Mucosa of gallbladder (tissue), 1 donor: ENCODE results near the gene HNRNPR. TPM values are rescaled to one million over a fixed set of nuclear protein-coding genes. Genes with fewer than 3 reads are reported as not detected.
A peak's percentile ranks its signal among the peaks of the same experiment; 100 is the strongest.
"Not testable (repeated sequence)": the region's sequence is repeated elsewhere in the genome, so short reads cannot be mapped to it uniquely, and the experiment has no call there.

Source experiments
- DNase-seq: peaks from one replicate; pipeline ENCODE4 v3.0.0-alpha.2; 2020; ENCODE audit warnings: low spot score
- total RNA-seq: library from RNA; stranded (reverse); gene quantifications from one replicate; pipeline ENCODE4 v1.2.1, GENCODE V29; 2021
- donor health status: DM: no; HTN: no; CAD: no.

The HNRNPR gene
- 83.3 TPM for total RNA-seq

DNA sequence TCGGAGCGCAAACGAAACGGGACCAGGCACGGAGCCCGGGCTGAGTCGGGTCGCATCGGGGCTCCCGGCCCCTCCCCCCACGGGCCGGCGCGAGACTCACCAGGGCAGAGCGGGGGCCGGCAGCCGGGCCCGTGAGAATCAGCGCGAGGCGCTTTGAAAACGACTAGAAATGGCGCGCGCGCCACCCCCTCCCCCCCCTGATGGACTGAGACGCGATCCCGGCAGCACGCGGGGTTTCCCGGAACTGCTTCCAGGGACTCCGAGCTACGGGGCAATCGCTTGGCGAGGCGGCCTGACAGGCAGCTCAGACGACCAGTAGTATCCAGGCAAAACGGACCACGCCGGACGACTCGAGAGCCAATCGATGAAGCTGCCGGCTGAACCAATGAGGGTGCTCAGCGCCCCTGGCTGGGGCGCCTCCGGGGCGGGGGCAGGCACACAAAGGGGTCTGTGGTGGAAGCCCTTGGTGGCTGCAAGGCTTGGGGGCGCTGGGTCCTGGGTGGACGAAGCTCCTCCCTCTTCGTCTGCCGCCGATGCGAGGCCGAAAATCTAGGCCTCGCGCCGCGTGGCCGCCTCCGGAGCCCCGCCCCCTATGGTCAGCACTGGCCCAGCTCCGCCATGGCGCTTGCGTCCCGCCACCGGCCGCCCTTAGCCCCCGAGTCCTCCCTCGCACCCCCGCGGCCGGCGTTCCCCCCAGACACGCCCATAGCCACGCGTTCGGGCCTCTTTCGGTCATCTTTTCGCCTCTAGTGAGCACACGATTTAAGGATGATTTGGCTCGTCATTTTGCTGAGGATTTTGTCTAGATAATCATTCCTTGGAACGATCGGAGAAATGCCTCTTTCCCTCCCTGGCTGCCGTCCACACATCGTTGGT, at the start of gene HNRNPR:
HNRNPR (minus strand) TSS at position 174 of the 876 bp plus-strand sequence. CDS start 3,276 bp downstream, outside the sequence.
- DNase-seq = peak; percentile 100

- no peak for DNase-seq
Observed at GRCh38 chr1:23393706-23394105, 49.6 kb upstream of the HNRNPR start.

GRCh38 chr1:23392125-23392855, 48.2 kb upstream of the HNRNPR start:
- DNase-seq = no peak

- no peak for DNase-seq
Observed at GRCh38 chr1:23389837-23390321, 45.8 kb upstream of the HNRNPR start.

GRCh38 chr1:23387494-23387893, 43.4 kb upstream of the HNRNPR start:
- DNase-seq = no peak

- no peak for DNase-seq
Observed at GRCh38 chr1:23385119-23385621, 41.1 kb upstream of the HNRNPR start.

DNA sequence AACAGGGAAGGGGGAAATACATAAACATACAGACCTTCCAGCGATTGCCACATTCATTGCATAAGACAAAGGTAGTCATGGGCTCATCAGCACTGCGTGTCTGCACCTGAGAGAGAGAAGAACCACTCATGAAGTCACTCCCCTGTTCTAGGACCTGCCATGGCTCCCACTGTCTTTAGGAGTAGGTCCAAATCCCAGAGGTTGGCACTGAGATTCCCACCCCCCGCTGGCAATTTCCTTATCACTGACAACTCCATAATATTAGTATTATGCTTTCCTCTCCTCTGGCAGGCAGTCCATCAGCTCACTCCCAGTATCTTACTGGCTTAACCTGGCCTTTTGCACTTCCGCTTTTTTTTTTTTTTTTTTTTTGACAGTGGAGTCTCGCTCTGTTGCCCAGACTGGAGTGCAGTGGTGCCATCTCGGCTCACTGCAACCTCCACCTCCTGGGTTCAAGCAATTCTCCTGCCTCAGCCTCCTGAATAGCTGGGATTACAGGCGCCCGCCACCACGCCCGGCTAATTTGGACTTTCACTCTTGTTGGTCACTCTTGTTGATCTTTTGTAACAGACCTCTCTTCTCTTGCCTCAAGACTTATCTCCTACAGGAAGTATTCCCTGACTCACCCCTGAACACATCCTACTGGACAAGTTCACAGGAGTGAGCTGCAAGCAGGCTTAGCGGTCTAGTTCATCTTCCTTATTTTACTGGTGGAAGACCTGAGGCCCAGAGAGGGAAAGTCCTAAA, 40.4 kb upstream of the HNRNPR start:
- no peak for DNase-seq

DNA sequence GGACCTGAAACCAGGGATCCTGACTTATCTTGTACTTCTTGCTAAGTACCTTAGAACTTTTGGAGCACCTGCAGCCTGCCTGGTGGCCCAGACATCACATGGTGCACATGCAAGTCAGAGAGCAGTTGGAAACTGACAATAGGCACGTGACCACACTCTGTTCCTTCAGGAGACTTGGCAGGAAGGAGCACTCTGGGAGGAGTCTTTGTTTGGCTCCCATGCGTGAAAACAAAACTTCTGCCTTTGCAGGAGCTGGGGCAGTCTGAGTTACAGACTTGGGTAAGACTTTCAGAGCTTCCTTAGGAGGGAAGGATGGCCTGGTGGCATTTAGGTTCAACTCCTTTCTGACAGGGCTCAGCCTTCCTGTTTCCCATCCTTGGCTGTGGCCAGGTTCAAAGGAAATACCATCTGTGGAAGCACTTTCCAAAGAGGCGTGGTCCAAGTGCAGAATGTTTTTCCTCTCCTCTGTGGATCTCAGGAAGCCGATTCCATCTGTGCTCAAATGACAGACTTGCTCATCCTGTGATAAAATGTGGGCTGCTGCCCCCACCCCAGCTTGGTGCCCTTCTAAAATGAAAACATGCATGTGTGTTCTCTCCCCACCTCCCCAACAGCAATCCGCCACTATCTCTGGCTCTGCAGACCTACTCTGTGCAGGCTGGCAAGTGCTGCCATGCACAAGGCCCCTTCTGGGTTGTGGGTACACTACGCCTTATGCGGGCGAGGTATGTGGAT, 39.7 kb upstream of the HNRNPR start:
- no peak for DNase-seq

- no peak for DNase-seq
Observed at GRCh38 chr1:23381233-23381885, 37.3 kb upstream of the HNRNPR start.

- DNase-seq = no peak
Observed at GRCh38 chr1:23380719-23381118, 36.6 kb upstream of the HNRNPR start.

- DNase-seq = not testable (repeated sequence)
Observed at GRCh38 chr1:23380236-23380635, 36.2 kb upstream of the HNRNPR start.

GRCh38 chr1:23376890-23377811, 33.1 kb upstream of the HNRNPR start:
- peak; percentile 44 for DNase-seq

- not testable (repeated sequence) for DNase-seq
Observed at GRCh38 chr1:23374079-23374735, 30.1 kb upstream of the HNRNPR start.

GRCh38 chr1:23371987-23372880, 28.1 kb upstream of the HNRNPR start:
- no peak for DNase-seq

DNA sequence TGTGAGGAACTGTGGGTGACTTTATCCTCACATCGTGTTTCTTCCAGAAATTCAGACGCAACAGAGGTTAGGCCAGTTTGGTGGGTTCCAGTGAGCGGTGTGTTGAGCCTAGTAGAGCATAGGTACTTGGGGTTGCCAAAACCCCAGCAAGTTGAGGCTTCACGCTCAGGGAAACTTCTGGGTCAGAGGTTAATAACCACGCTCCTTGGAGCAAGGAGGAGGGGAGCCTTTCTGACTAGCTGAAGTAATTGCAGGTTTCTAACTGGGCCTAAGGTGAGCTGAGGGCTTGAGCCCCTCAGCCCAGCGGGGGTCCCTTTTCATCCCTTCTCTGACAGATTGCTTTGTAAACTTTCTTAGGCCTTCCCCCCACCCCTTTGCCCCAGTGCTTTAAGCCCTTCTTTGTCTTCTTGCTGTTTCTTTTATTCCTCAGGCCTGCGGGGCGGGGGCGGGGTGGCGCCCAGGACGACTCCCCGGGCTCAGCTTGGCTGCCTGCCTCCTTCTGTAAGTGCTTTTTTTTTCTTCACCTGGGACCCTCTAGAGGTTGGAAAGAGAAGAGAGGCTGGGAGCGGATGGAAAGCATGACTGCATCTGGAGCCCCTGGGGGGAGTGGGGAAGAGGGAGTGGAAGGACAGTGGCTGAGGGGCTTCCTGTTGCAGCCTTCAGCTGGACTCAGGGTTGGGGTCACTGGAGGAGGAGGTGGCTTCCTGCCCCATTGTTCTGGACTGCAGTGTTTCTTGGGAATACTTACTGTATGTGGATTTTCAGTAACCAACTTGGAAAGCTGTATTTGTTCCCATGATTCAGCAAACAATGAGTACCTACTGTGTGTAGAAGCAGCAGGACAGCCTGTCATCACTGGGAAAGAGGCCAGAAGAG, 26.9 kb upstream of the HNRNPR start:
- DNase-seq = no peak

DNA sequence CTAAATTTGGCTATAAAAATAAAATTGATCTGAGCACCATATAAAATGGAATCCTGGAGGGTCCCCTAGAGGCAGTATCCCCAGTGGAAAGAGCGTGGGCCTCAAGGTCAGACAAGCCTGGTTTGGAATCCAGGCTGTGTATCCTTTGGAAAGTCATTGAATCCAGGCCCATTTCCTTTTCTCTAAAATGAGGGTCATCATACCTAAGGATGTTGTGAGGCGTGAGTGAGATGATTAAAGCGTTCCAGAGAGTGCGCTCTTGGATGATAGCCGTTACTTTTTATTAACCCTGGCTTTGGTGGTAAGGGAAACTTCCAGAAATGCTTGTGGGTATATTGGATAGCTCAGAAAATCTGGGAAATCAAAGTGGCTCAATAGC, 26.2 kb upstream of the HNRNPR start:
- DNase-seq = no peak
